Naive B cell (primary cell): ENCODE data around the gene ZYX. TPM values are rescaled to one million over a fixed set of nuclear protein-coding genes. Genes with fewer than 3 reads are reported as not detected.

Experiments used
- ATAC-seq, 2 donors: fragments of 150-1000 bp; cut with Tn5 transposase; 2 replicates each; pipeline ENCODE4 v1.10.0; 2021; ENCODE audit warnings: low read depth in 2 of 2, mild to moderate bottlenecking in 2 of 2, moderate library complexity in 2 of 2
- DNase-seq: peaks from one replicate; pipeline ENCODE4 v3.0.0; 2022
- H3K27ac Mint-ChIP-seq, 6 donors: one replicate each; pipeline ENCODE4 v1.8.0; 2020 to 2022; ENCODE audit warnings: mild to moderate bottlenecking in 6 of 6, mixed read lengths in 6 of 6, moderate library complexity in 5 of 6, inconsistent platforms in 2 of 6
- H3K27me3 Mint-ChIP-seq, 3 donors: one replicate each; pipeline ENCODE4 v1.8.0; 2021 to 2022; ENCODE audit warnings: mixed read lengths in 3 of 3, mild to moderate bottlenecking in 1 of 3
- H3K36me3 Mint-ChIP-seq, 2 donors: one replicate each; pipeline ENCODE4 v1.8.0; 2020 to 2022; ENCODE audit warnings: mixed read lengths in 2 of 2, inconsistent platforms in 1 of 2, mild to moderate bottlenecking in 1 of 2
- H3K4me1 Mint-ChIP-seq, 3 donors: one replicate each; pipeline ENCODE4 v1.8.0; 2020 to 2022; ENCODE audit warnings: mixed read lengths in 3 of 3, inconsistent platforms in 1 of 3, mild to moderate bottlenecking in 1 of 3, moderate library complexity in 1 of 3
- H3K4me3 Mint-ChIP-seq, 8 donors: one replicate each; pipeline ENCODE4 v1.8.0; 2020 to 2022; ENCODE audit warnings: mild to moderate bottlenecking in 8 of 8, mixed read lengths in 8 of 8, moderate library complexity in 8 of 8, inconsistent platforms in 2 of 8
- H3K9me3 Mint-ChIP-seq, 7 donors: one replicate each; pipeline ENCODE4 v1.8.0; 2020 to 2022; ENCODE audit warnings: mixed read lengths in 7 of 7, mild to moderate bottlenecking in 5 of 7, inconsistent platforms in 2 of 7, moderate library complexity in 1 of 7
- polyA plus RNA-seq, 6 donors: library from polyadenylated mRNA; unstranded; fragments of 300-500 nt; fragmentation: Illumina TruSeq; gene quantifications; one replicate each; pipeline ENCODE4 v1.2.3, GENCODE V29; 2021; ENCODE audit warnings: low read depth in 6 of 6

ZYX gene
- polyA plus RNA-seq, 6 donors from 2014 or later, result 4.7 to 21.4 (median 12.2) TPM

GRCh38 chr7:143431109-143431508, 50.0 kb downstream of the ZYX start:
- H3K27me3 Mint-ChIP-seq, result peaks cover 6 to 25% (median 22%) of the 10 kb centered on the region in 3 donors
- H3K4me1 Mint-ChIP-seq, result peaks cover 5 to 6% (median 6%) of the 10 kb centered on the region in 3 donors
- no peaks in the 10 kb centered on the region for H3K36me3 Mint-ChIP-seq
- no peak for ATAC-seq
- H3K9me3 Mint-ChIP-seq, result no peaks in the 10 kb centered on the region
- DNase-seq, result no peak
- H3K27ac Mint-ChIP-seq, result no peak overlapping the region
- H3K4me3 Mint-ChIP-seq, result no peak overlapping the region

GRCh38 chr7:143433759-143434158, 52.6 kb downstream of the ZYX start:
- H3K9me3 Mint-ChIP-seq, result no peaks in the 10 kb centered on the region
- no peak for ATAC-seq
- peaks cover 14 to 34% (median 31%) of the 10 kb centered on the region in 3 donors for H3K27me3 Mint-ChIP-seq
- H3K27ac Mint-ChIP-seq, result no peak overlapping the region
- H3K4me1 Mint-ChIP-seq, result no peaks in the 10 kb centered on the region
- no peak for DNase-seq
- no peak overlapping the region for H3K4me3 Mint-ChIP-seq
- no peaks in the 10 kb centered on the region for H3K36me3 Mint-ChIP-seq

GRCh38 chr7:143434660-143435059, 53.5 kb downstream of the ZYX start:
- ATAC-seq (no peak), DNase-seq (no peak)
- peaks cover 15 to 37% (median 33%) of the 10 kb centered on the region in 3 donors for H3K27me3 Mint-ChIP-seq
- H3K4me3 Mint-ChIP-seq, result no peak overlapping the region
- H3K4me1 Mint-ChIP-seq, result no peaks in the 10 kb centered on the region
- no peaks in the 10 kb centered on the region for H3K36me3 Mint-ChIP-seq
- no peaks in the 10 kb centered on the region for H3K9me3 Mint-ChIP-seq
- no peak overlapping the region for H3K27ac Mint-ChIP-seq

GRCh38 chr7:143435266-143435665, 54.1 kb downstream of the ZYX start:
- DNase-seq, result no peak
- H3K36me3 Mint-ChIP-seq, result no peaks in the 10 kb centered on the region
- H3K27ac Mint-ChIP-seq, result no peak overlapping the region
- H3K4me3 Mint-ChIP-seq, result no peak overlapping the region
- ATAC-seq, result no peak
- H3K9me3 Mint-ChIP-seq, result no peaks in the 10 kb centered on the region
- no peaks in the 10 kb centered on the region for H3K4me1 Mint-ChIP-seq
- peaks cover 15 to 37% (median 33%) of the 10 kb centered on the region in 3 donors for H3K27me3 Mint-ChIP-seq

- Mint-ChIP-seq H3K36me3 (no peaks in the 10 kb centered on the region), H3K27ac (no peak overlapping the region), H3K9me3 (no peaks in the 10 kb centered on the region), H3K27me3 (peaks cover 19 to 30% (median 23%) of the 10 kb centered on the region in 3 donors), H3K4me1 (no peaks in the 10 kb centered on the region), H3K4me3 (no peak overlapping the region)
- DNase-seq (no peak), ATAC-seq (no peak)
These were observed 55.3 kb downstream of the ZYX start for GRCh38 chr7:143436325-143436946.

- no peak for ATAC-seq
- H3K9me3 Mint-ChIP-seq, result no peaks in the 10 kb centered on the region
- no peak overlapping the region for H3K27ac Mint-ChIP-seq
These were observed 56.4 kb downstream of the ZYX start for GRCh38 chr7:143437578-143437977.

GRCh38 chr7:143439866-143440265, 58.7 kb downstream of the ZYX start:
- ATAC-seq, result no peak
- H3K9me3 Mint-ChIP-seq, result no peaks in the 10 kb centered on the region
- H3K27ac Mint-ChIP-seq, result no peak overlapping the region
- H3K4me3 Mint-ChIP-seq, result peak overlapping the region in 1 of 8 donors; percentile 51
- H3K27me3 Mint-ChIP-seq, result peaks cover 14 to 21% (median 18%) of the 10 kb centered on the region in 3 donors
- DNase-seq, result no peak
- no peaks in the 10 kb centered on the region for H3K4me1 Mint-ChIP-seq
- H3K36me3 Mint-ChIP-seq, result no peaks in the 10 kb centered on the region

More at GRCh38 chr7:143437578-143437977, 56.4 kb downstream of the ZYX start:
- no peak for DNase-seq
- no peak overlapping the region for H3K4me3 Mint-ChIP-seq
- H3K27me3 Mint-ChIP-seq, result peaks cover 22 to 23% (median 23%) of the 10 kb centered on the region in 3 donors
- H3K36me3 Mint-ChIP-seq, result no peaks in the 10 kb centered on the region
- H3K4me1 Mint-ChIP-seq, result no peaks in the 10 kb centered on the region

Other genes starting within 250 kb of the ZYX start
- not detected for gene PIP, start 249.3 kb upstream of the ZYX start, polyA plus RNA-seq
- gene TAS2R39, start 197.9 kb upstream of the ZYX start, polyA plus RNA-seq, result not detected
- gene TAS2R40, start 159.3 kb upstream of the ZYX start, polyA plus RNA-seq, result not detected
- 100 to 1,000 TPM; 180 to 225 (median 204) TPM for gene GSTK1, start 117.9 kb upstream of the ZYX start, polyA plus RNA-seq
- under 1 TPM in 2 of 6 donors, not detected in 4; 0.32 TPM for gene TMEM139, start 96.4 kb upstream of the ZYX start, polyA plus RNA-seq
- 10 to 100 TPM in 5 of 6 donors, 1 to 10 TPM in 1; 4.2 to 42.7 (median 23.9) TPM for gene CASP2, start 93.0 kb upstream of the ZYX start, polyA plus RNA-seq
- not detected for gene CLCN1, start 65.2 kb upstream of the ZYX start, polyA plus RNA-seq
- gene FAM131B, start 18.6 kb upstream of the ZYX start, polyA plus RNA-seq, result not detected
- under 1 TPM in 1 of 6 donors, not detected in 5; 0.06 TPM for gene EPHA1, start 27.5 kb downstream of the ZYX start, polyA plus RNA-seq
- not detected for gene TAS2R60, start 62.1 kb downstream of the ZYX start, polyA plus RNA-seq
- not detected for gene TAS2R41, start 96.5 kb downstream of the ZYX start, polyA plus RNA-seq
- gene CTAGE15, start 190.5 kb downstream of the ZYX start, polyA plus RNA-seq, result under 1 TPM in 1 of 6 donors, not detected in 5; 0.22 TPM
- 1 to 10 TPM; 2.6 to 6.7 (median 3.4) TPM for gene TCAF2, start 239.6 kb downstream of the ZYX start, polyA plus RNA-seq